ENCODE measurements around the gene LIMA1. TPM values are rescaled to one million over a fixed set of nuclear protein-coding genes. Genes with fewer than 3 reads are reported as not detected.
"Not testable (repeated sequence)": the region's sequence is repeated elsewhere in the genome, so short reads cannot be mapped to it uniquely, and the experiment has no call there.

The LIMA1 gene
- total RNA-seq, 1 donor from 2014 or later: 64.0 TPM

- DNase-seq (ENCODE audit: low spot score); H3K27me3 Mint-ChIP-seq (ENCODE audit: insufficient read depth); H3K9me3 Mint-ChIP-seq; H3K4me3 Mint-ChIP-seq; intact Hi-C loops (cut with micrococcal nuclease); H3K36me3 Mint-ChIP-seq (ENCODE audit: low read depth); H3K27ac Mint-ChIP-seq: not testable (repeated sequence)
- peaks cover 16% of the 10 kb centered on the region for H3K4me1 Mint-ChIP-seq (ENCODE audit: low read depth)
These were observed 128.4 kb downstream of the LIMA1 start for GRCh38 chr12:50154947-50155346.

DNA sequence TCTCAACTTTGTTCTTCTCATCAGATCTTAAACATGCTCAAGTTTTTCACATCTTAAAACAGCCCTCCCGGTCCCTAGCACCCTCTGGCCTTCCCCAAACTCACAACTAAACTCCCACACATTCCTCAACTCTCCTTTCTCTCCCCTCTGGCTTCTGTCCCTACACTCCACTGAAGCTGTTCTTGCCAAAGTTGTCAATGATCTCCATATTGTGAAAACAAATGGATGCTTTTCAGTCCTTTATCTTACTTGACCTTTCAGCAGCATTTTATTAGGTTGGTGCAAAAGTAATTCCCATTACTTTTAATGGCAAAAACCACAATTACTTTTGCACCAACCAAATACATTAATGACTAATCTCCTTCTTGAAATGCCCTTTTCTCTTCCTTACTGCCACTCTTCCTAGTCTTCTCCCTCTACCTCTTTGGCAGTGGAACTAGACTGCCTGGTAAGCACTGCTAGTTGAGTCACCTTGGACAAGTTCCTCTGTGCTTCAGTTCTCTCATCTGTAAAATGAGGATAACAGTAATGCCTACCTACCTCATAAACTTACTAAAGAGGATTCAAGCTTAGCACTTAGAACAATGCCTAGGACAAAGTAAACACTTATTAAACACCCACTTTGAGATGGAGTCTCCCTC lies 132.2 kb downstream of the LIMA1 start:
- H3K4me1 Mint-ChIP-seq (ENCODE audit: low read depth): peaks cover 14% of the 10 kb centered on the region
- DNase-seq (ENCODE audit: low spot score): no peak
- H3K27me3 Mint-ChIP-seq (ENCODE audit: insufficient read depth): no peaks in the 10 kb centered on the region
- peaks cover 1% of the 10 kb centered on the region for H3K36me3 Mint-ChIP-seq (ENCODE audit: low read depth)
- H3K4me3 Mint-ChIP-seq: no peak overlapping the region
- H3K27ac Mint-ChIP-seq: peak overlapping the region; percentile 57
- no peaks in the 10 kb centered on the region for H3K9me3 Mint-ChIP-seq
- intact Hi-C loops (cut with micrococcal nuclease): no loop called here

GRCh38 chr12:50149311-50149710 lies 134.0 kb downstream of the LIMA1 start:
- Mint-ChIP-seq H3K4me3 (no peak overlapping the region), H3K36me3 (ENCODE audit: low read depth) (peaks cover 1% of the 10 kb centered on the region), H3K9me3 (no peaks in the 10 kb centered on the region), H3K4me1 (ENCODE audit: low read depth) (peaks cover 14% of the 10 kb centered on the region), H3K27me3 (ENCODE audit: insufficient read depth) (no peaks in the 10 kb centered on the region), H3K27ac (no peak overlapping the region)
- intact Hi-C loops (cut with micrococcal nuclease): no loop called here
- DNase-seq (ENCODE audit: low spot score): no peak

- H3K36me3 Mint-ChIP-seq (ENCODE audit: low read depth); H3K4me3 Mint-ChIP-seq; H3K27ac Mint-ChIP-seq; intact Hi-C loops (cut with micrococcal nuclease); H3K9me3 Mint-ChIP-seq; DNase-seq (ENCODE audit: low spot score); H3K27me3 Mint-ChIP-seq (ENCODE audit: insufficient read depth): not testable (repeated sequence)
- H3K4me1 Mint-ChIP-seq (ENCODE audit: low read depth): peaks cover 14% of the 10 kb centered on the region
These were observed 135.3 kb downstream of the LIMA1 start for GRCh38 chr12:50148011-50148410.

DNA sequence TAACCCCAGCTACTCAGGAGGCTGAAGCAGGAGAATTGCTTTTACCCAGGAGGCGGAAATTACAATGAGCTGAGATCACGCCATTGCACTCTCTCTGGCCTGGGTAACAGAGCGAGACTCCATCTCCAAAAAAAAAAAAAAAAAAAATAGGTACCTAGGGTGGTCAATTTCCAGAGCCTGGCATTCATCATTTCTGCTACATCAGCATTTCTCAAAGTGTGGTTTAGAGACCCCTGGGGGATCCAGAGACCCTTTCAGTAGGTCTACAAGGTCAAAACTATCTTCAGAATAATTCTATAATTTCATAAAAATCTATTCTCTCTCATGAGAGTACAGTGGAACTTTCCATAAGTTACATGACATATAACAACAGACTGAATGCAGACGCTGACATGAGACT lies 136.0 kb downstream of the LIMA1 start:
- H3K27ac Mint-ChIP-seq: no peak overlapping the region
- H3K9me3 Mint-ChIP-seq: no peaks in the 10 kb centered on the region
- H3K36me3 Mint-ChIP-seq (ENCODE audit: low read depth): peaks cover 7% of the 10 kb centered on the region
- no peak for DNase-seq (ENCODE audit: low spot score)
- intact Hi-C loops (cut with micrococcal nuclease): no loop called here
- no peak overlapping the region for H3K4me3 Mint-ChIP-seq
- H3K27me3 Mint-ChIP-seq (ENCODE audit: insufficient read depth): no peaks in the 10 kb centered on the region
- peaks cover 14% of the 10 kb centered on the region for H3K4me1 Mint-ChIP-seq (ENCODE audit: low read depth)

- H3K27me3 Mint-ChIP-seq (ENCODE audit: insufficient read depth): no peaks in the 10 kb centered on the region
- no peak overlapping the region for H3K27ac Mint-ChIP-seq
- H3K4me1 Mint-ChIP-seq (ENCODE audit: low read depth): peaks cover 6% of the 10 kb centered on the region
- no peaks in the 10 kb centered on the region for H3K9me3 Mint-ChIP-seq
- no peak overlapping the region for H3K4me3 Mint-ChIP-seq
- intact Hi-C loops (cut with micrococcal nuclease): no loop called here
- DNase-seq (ENCODE audit: low spot score): no peak
- peaks cover 18% of the 10 kb centered on the region for H3K36me3 Mint-ChIP-seq (ENCODE audit: low read depth)
These were observed 137.9 kb downstream of the LIMA1 start for GRCh38 chr12:50145439-50145838.

DNA sequence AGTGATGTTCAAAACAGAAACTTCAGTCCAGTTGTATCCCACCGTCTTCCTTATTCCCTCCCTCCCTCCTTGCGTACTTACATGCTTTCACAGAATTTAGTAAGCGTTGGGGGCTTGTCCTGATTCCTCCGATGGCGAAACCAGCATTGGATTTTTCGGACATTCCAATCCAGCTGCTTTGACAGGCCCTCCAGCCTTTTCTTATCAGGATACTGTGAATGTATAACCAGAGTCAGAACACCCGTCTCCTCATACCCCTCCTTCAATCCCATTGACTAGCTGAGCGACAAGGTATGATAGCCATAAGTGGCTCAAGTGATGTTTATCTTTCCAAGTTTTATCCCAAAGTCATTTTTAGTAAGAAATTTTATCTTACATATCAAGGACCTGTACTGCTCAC lies 140.3 kb downstream of the LIMA1 start:
- DNase-seq (ENCODE audit: low spot score): no peak
- H3K4me3 Mint-ChIP-seq: no peak overlapping the region
- H3K27ac Mint-ChIP-seq: no peak overlapping the region
- H3K27me3 Mint-ChIP-seq (ENCODE audit: insufficient read depth): no peaks in the 10 kb centered on the region
- peaks cover 26% of the 10 kb centered on the region for H3K36me3 Mint-ChIP-seq (ENCODE audit: low read depth)
- intact Hi-C loops (cut with micrococcal nuclease): no loop called here
- H3K4me1 Mint-ChIP-seq (ENCODE audit: low read depth): no peaks in the 10 kb centered on the region
- H3K9me3 Mint-ChIP-seq: no peaks in the 10 kb centered on the region

DNA sequence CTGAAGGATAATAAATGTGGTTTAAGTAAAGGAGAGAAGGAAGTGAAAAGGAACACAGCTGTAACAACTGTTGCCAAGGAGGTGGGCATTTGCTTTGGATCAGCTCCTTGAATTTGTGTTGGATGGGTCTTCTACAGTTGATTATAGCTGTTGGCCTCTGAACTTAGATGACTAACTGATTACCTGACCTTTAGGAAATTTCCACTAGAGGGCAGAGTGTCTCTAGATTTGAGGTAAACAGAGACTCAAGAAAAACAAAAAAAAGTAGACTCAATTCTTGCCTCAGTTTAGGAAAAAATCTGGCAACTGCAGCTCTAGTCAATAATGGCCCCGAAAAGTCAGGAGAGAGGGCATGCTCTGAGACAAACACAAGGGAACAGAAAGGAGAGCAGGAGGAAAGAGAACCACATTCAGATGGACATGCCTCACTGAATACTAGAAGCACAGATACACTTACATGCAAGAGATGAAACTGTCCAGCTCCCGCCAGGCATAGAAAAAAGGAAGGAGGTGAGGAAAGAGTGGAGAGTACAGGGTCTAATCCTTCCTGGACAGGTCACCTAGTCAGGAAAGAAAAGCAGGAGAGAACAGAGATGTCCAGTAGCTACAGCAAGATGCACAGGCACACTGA lies 150.7 kb downstream of the LIMA1 start:
- no peak for DNase-seq (ENCODE audit: low spot score)
- peaks cover 43% of the 10 kb centered on the region for H3K36me3 Mint-ChIP-seq (ENCODE audit: low read depth)
- H3K4me3 Mint-ChIP-seq: no peak overlapping the region
- peaks cover 8% of the 10 kb centered on the region for H3K4me1 Mint-ChIP-seq (ENCODE audit: low read depth)
- H3K27me3 Mint-ChIP-seq (ENCODE audit: insufficient read depth): no peaks in the 10 kb centered on the region
- no peaks in the 10 kb centered on the region for H3K9me3 Mint-ChIP-seq
- intact Hi-C loops (cut with micrococcal nuclease): loop anchor here (1.0 to 2.0 kb wide), 3 partner anchors 22 to 182 kb away; no protein-coding TSS in a partner anchor
- peak overlapping the region; percentile 40 for H3K27ac Mint-ChIP-seq

- DNase-seq (ENCODE audit: low spot score): no peak
- Mint-ChIP-seq H3K9me3 (no peaks in the 10 kb centered on the region), H3K27me3 (ENCODE audit: insufficient read depth) (no peaks in the 10 kb centered on the region), H3K27ac (no peak overlapping the region), H3K4me1 (ENCODE audit: low read depth) (peaks cover 25% of the 10 kb centered on the region), H3K4me3 (no peak overlapping the region), H3K36me3 (ENCODE audit: low read depth) (peaks cover 40% of the 10 kb centered on the region)
- intact Hi-C loops (cut with micrococcal nuclease): no loop called here
These were observed 154.0 kb downstream of the LIMA1 start for GRCh38 chr12:50129290-50129689.

- intact Hi-C loops (cut with micrococcal nuclease): no loop called here
- Mint-ChIP-seq H3K9me3 (no peaks in the 10 kb centered on the region), H3K36me3 (ENCODE audit: low read depth) (peaks cover 37% of the 10 kb centered on the region), H3K27me3 (ENCODE audit: insufficient read depth) (no peaks in the 10 kb centered on the region), H3K4me3 (no peak overlapping the region), H3K4me1 (ENCODE audit: low read depth) (peaks cover 22% of the 10 kb centered on the region), H3K27ac (no peak overlapping the region)
- DNase-seq (ENCODE audit: low spot score): no peak
These were observed 155.8 kb downstream of the LIMA1 start for GRCh38 chr12:50127546-50127945.

Other genes with a start within 250 kb of the LIMA1 start
- gene ASIC1, start 225.9 kb downstream of the LIMA1 start, total RNA-seq: 10.2 and 11.2 TPM in 2 replicates
- gene SMARCD1, start 198.2 kb downstream of the LIMA1 start, total RNA-seq: 74.6 and 75.3 TPM in 2 replicates
- 0.29 and 0.88 TPM in 2 replicates for gene GPD1, start 179.5 kb downstream of the LIMA1 start, total RNA-seq
- gene COX14, start 171.3 kb downstream of the LIMA1 start, total RNA-seq: 44.3 and 45.6 TPM in 2 replicates
- 64.2 and 67.9 TPM in 2 replicates for gene CERS5, start 116.2 kb downstream of the LIMA1 start, total RNA-seq
- not detected in 2 replicates for gene FAM186A, start 113.1 kb upstream of the LIMA1 start, total RNA-seq
- gene LARP4, start 117.4 kb upstream of the LIMA1 start, total RNA-seq: 119 and 128 TPM in 2 replicates
- 26.7 and 27.6 TPM in 2 replicates for gene DIP2B, start 221.5 kb upstream of the LIMA1 start, total RNA-seq

Measured in activated T-helper 1 cell treated with anti-CD3 and anti-CD28 coated beads, Interleukin-12 subunit alpha, Interleukin-12 subunit beta, Interleukin-2, Interleukin-4 antibody, amounts not matched to agents 30 ng/mL and 10 ng/mL and 1 ng/mL, durations not matched to agents 14 hours and 24 hours and 36 hours (primary cell).